ENCODE measurements around the gene FAM83F. TPM values are rescaled to one million over a fixed set of nuclear protein-coding genes. Genes with fewer than 3 reads are reported as not detected.

FAM83F gene
- total and polyA plus RNA-seq, 10 of the 15 experiments (the other 5 are each of a cell fraction or from before 2014, with no cell fraction given): 0.01 to 0.05 (median 0.01) TPM; not detected in 7

- Histone ChIP-seq H3K36me3 (ENCODE audit: control insufficient read depth in 2 of 2, insufficient read depth in 2 of 2, low read length in 1 of 2) (peaks cover 31 to 39% of the 10 kb centered on the region in 2 experiments; a peak in 3 of 4 replicates), H3K4me1 (ENCODE audit: control insufficient read depth, insufficient read depth, low read length) (peaks cover 57% of the 10 kb centered on the region), H2AFZ (ENCODE audit: control insufficient read depth, low read depth, low read length) (no peak overlapping the region), H3K27ac (ENCODE audit: control insufficient read depth, insufficient read depth) (no peak overlapping the region), H3K4me2 (ENCODE audit: control insufficient read depth, insufficient read depth) (no peak overlapping the region), H3K9me3 (replicated peaks; ENCODE audit: control insufficient read depth, insufficient read depth, low read length) (peaks cover 6% of the 10 kb centered on the region; the same call in 2 of the 3 replicates), H3K9ac (ENCODE audit: control insufficient read depth, insufficient read depth, low read length) (no peak overlapping the region), H4K20me1 (ENCODE audit: control insufficient read depth, insufficient read depth) (peaks cover 7% of the 10 kb centered on the region; the same call in 1 of the 2 replicates), H3K4me3 (no peak overlapping the region), H3K27me3 (replicated peaks in 1 of 2; ENCODE audit: control insufficient read depth in 2 of 2, insufficient read depth in 2 of 2, low read length in 1 of 2) (no peaks in the 10 kb centered on the region), H3K79me2 (ENCODE audit: control insufficient read depth, insufficient read depth, low read length) (0 out of 2 replicates have a peak, but pooled peaks cover 2% of the 10 kb centered on the region)
- TF ChIP-seq PAX5 (IDR thresholded peaks at IDR 0.05; ENCODE audit: borderline replicate concordance, low read depth, low read length) (no peak), REST (IDR thresholded peaks at IDR 0.05; ENCODE audit: low read depth, low read length) (no peak), SUPT20H (IDR thresholded peaks at IDR 0.05; ENCODE audit: borderline replicate concordance, control insufficient read depth, low read depth, low read length) (no peak), GABPA (IDR thresholded peaks at IDR 0.05; ENCODE audit: low read depth) (no peak), KLF5 (IDR thresholded peaks at IDR 0.05; ENCODE audit: partially characterized antibody) (no peak), ZNF217 (IDR thresholded peaks at IDR 0.05) (no peak), EP300 (IDR thresholded peaks at IDR 0.05; ENCODE audit: borderline replicate concordance in 1 of 2, control insufficient read depth in 1 of 2, low read depth in 2 of 2, low read length in 2 of 2) (no peak), HSF1 (IDR thresholded peaks at IDR 0.05; ENCODE audit: low read depth, low read length) (no peak), SIN3A (IDR thresholded peaks at IDR 0.05; ENCODE audit: low read depth, low read length) (no peak), CBFB (IDR thresholded peaks at IDR 0.05; ENCODE audit: low read depth) (no peak), NR2F1 (conservative IDR thresholded peaks at IDR 0.05) (no peak), POLR2A (IDR thresholded peaks at IDR 0.05; ENCODE audit: low read depth, low read length) (no peak), PKNOX1 (IDR thresholded peaks at IDR 0.05) (no peak), POLR2AphosphoS2 (IDR thresholded peaks at IDR 0.05; ENCODE audit: low read depth, low read length) (no peak), ZBTB33 (IDR thresholded peaks at IDR 0.05) (no peak)
- no peak for DNase-seq (ENCODE audit: low read depth, low spot score)
- ChIA-PET SMC1A (ENCODE audit: uncharacterized antibody, unreplicated experiment) (no interaction called here), CTCF (interaction anchor here (2.4 kb wide), 1 partner anchor 26 kb away, joined by 11 read pairs; no protein-coding TSS in a partner anchor), RAD21 (ENCODE audit: unreplicated experiment) (no interaction called here), POLR2A (no interaction called here)
- 91% methylated on average over 11 of the region's 11 CpGs for WGBS (ENCODE audit: insufficient coverage, insufficient replicate concordance, low lambda C conversion rate, missing lambda C conversion rate)
- BruUV-seq (replicated peaks): no TSS peak
- in situ Hi-C loops (cut with MboI) (no loop called here), intact Hi-C loops (cut with micrococcal nuclease; ENCODE audit: unreplicated experiment) (no loop called here)
- no peak for FAIRE-seq
- ATAC-seq: no peak
Observed at GRCh38 chr22:39958949-39959639, 35.7 kb upstream of the FAM83F start.

Data from GM12878 (cell line).